K562 (cell line): ENCODE measurements around the gene ALG14.
"Not testable (repeated sequence)": the region's sequence is repeated elsewhere in the genome, so short reads cannot be mapped to it uniquely, and the experiment has no call there.

Experiments used
- CTCF ChIP-seq, 3 experiments: IDR thresholded peaks in 2 of 3; conservative IDR thresholded peaks in 1 of 3; 2 replicates each; pipeline ENCODE4 v1.5.1; 2011 to 2012; ENCODE audit warnings: low read length in 3 of 3, mild to moderate bottlenecking in 3 of 3, control low read depth in 2 of 3, improper control_type of control experiment in 1 of 3, inconsistent platforms in 1 of 3, low read depth in 1 of 3, mixed read lengths in 1 of 3, moderate library complexity in 1 of 3; ENCODE audit not compliant: insufficient read depth in 2 of 3
- GABPB1 ChIP-seq: sonication (generic); formaldehyde crosslinking; IDR thresholded peaks from 2 replicates; pipeline ENCODE4 v1.8.0; 2022; ENCODE audit warnings: mild to moderate bottlenecking, missing genetic modification reagents
- RBM39 ChIP-seq: fragments of 200-400 bp; formaldehyde crosslinking; optimal IDR thresholded peaks from 2 replicates; pipeline ENCODE3; 2018; ENCODE audit warnings: low read depth, low read length
- ZNF224 ChIP-seq: sonication (generic); formaldehyde crosslinking; IDR thresholded peaks from 2 replicates; pipeline ENCODE4 v1.8.0; 2022; ENCODE audit warnings: mild to moderate bottlenecking, missing genetic modification reagents
- ZNF668 ChIP-seq: fragments of 250-450 bp; sonication (Bioruptor Pico); IDR thresholded peaks from 2 replicates; pipeline ENCODE4 v1.8.0; 2022; ENCODE audit warnings: mild to moderate bottlenecking, inconsistent platforms

GRCh38 chr1:94941480-94941879, 131.3 kb downstream of the ALG14 start:
- not testable (repeated sequence) for TF ChIP-seq ZNF224 (CRISPR knock-in tag); ZNF668 (CRISPR knock-in tag); GABPB1 (CRISPR knock-in tag); RBM39; CTCF (IDR thresholded peaks at IDR 0.05 in 2 of 3, conservative IDR thresholded peaks at IDR 0.05 in 1 of 3; ENCODE audit: insufficient read depth in 2 of 3, low read depth in 1 of 3, low read length in 3 of 3)
